Measurements from ENCODE around the gene NPFFR1.

NPFFR1 gene

DNA sequence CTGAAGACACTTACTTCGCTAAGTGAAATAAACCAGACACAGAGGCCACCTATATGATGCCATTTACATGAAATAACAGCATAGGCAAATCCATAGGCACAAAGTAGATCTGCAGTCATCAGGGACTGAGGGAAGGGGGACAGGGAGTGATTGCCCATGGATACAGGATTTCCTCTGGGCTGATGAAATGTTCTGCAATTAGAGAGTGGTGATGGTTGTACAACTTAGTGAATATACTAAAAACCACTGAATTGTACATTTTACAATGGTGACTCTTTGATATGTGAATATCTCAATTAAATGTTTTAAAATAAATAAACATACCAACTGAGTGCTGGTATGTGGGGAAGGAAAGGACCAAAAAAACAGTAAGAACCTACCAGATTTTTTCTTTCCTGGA is 70.9 kb downstream of the NPFFR1 start:
- DNase-seq: no peak

DNA sequence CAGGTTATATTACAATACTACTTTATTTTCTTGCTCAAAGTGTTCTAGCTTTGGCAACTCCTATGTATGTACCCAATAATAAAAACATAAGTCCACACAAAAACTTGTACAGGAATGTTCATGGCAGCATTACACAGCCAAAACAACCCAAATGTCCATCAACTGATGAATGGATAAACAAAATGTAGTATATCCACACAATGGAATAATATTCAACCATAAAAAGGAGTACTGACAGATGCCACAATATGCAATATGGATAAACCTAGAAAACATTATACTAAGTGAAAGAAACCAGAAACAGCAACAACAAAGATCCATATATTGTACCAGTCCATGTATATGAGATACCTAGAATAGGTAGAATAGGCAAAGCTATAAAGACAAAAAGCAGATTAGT is 71.5 kb downstream of the NPFFR1 start:
- DNase-seq: no peak

DNA sequence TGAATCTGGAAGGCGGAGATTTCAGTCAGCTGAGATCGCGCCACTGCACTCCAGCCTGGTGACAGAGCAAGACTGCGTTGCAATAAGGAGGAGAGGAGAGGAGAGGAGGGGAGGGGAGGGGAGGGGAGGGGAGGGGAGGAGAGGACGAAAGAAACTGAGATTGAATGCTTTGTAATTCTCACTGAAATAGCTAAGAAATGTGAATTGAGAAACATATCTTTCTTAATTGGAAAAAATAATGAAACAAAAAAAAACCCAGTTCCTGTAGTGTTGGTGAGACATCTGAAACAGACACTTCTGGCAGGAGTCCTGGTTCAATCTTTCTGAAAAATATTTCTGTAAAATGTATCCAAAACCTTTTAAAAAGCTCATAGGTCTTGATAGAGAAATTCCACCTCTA is 77.0 kb downstream of the NPFFR1 start:
- no peak for DNase-seq

DNA sequence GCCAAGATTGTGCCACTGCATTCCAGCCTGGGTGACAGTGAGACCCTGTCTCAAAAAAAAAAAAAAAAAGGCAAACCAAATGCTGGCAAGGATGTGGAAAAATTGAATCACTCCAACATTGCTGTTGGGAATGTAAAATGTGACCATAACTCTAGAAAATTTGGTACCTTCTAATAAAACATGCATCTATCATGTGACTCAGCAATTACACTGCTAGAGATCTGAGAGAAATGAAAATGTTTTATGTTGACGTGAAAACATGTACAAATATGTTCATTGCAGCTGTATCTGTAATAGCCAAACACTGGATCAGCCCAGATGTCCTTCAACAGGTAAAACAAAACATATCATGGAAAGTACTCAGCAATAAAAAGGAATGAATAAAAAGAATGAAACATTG is 82.7 kb downstream of the NPFFR1 start:
- DNase-seq: no peak

DNA sequence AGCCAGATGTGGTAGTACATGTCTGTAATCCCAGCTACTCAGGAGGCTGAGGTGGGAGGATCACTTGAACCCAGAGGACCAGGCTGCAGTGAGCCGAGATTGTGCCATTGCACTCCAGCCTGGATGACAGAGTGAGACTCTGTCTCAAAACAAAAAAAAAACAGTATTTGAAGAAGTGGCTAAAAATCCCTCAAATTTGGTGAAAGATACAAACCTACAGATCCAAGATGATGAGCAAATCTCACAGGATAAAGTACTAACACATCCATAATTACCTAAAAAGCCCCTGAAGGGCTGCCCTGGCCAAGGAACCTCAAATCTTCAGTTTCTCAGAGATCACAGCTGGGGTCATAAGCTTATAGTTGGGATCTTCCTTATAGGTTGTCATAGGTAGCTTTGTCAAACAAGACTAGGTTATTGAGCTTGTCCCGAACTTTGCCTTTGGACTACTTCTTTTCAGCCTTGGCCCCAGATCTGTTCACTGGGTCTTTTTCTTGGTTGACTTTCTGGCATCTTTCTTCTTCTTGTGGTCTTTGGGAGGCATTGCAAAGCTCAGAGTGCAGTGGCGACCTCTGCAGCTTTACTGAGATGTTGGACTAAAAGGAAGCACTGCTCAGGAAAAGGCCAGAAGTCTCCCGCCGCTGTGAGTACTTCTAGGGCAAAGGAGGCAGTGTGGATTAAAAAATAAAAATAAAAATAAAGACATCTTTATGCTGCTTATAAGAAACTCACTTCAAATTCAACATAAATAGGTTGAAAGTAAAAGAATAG is 84.9 kb downstream of the NPFFR1 start:
- no peak for DNase-seq

Measured in activated naive CD4-positive, alpha-beta T cell (primary cell).